A172 (cell line): ENCODE results near the gene NEK4. TPM values are rescaled to one million over a fixed set of nuclear protein-coding genes. Genes with fewer than 3 reads are reported as not detected.
"Not testable (repeated sequence)": the region's sequence is repeated elsewhere in the genome, so short reads cannot be mapped to it uniquely, and the experiment has no call there.

Source experiments
- DNase-seq: peaks from one replicate; pipeline ENCODE4 v3.0.0-alpha.2; 2015; ENCODE audit warnings: low spot score
- total RNA-seq: library from RNA; depleted of rRNA; stranded (reverse); fragments of >200 nt; shearing (Covaris generic); gene quantifications from 2 replicates; pipeline ENCODE4 v1.2.3, GENCODE V29; 2014

NEK4 gene
- total RNA-seq, 1 experiment from 2014 or later, result 24.7 TPM

- DNase-seq, result no peak
Measured at GRCh38 chr3:52703341-52703740, 67.4 kb downstream of the NEK4 start.

GRCh38 chr3:52697632-52697965, 73.1 kb downstream of the NEK4 start:
- no peak for DNase-seq

GRCh38 chr3:52696830-52697631, 73.7 kb downstream of the NEK4 start:
- DNase-seq, result no peak

- DNase-seq, result no peak
Measured at GRCh38 chr3:52695798-52696671, 74.7 kb downstream of the NEK4 start.

- DNase-seq, result no peak
Measured at GRCh38 chr3:52694528-52695189, 76.1 kb downstream of the NEK4 start.

GRCh38 chr3:52693071-52693470, 77.7 kb downstream of the NEK4 start:
- no peak for DNase-seq

- no peak for DNase-seq
Measured at GRCh38 chr3:52690560-52690959, 80.2 kb downstream of the NEK4 start.

GRCh38 chr3:52689151-52689550, 81.6 kb downstream of the NEK4 start:
- no peak for DNase-seq

GRCh38 chr3:52688266-52688665, 82.5 kb downstream of the NEK4 start:
- DNase-seq, result no peak

GRCh38 chr3:52685709-52686691, 84.7 kb downstream of the NEK4 start, which contains the start of the genes GNL3 and PBRM1:
GNL3 (plus strand) TSS chr3:52686032; CDS start chr3:52686093, 61 bp downstream.
PBRM1 (minus strand) TSS chr3:52685913.
- peak; percentile 82 for DNase-seq

GRCh38 chr3:52685285-52685708, 85.4 kb downstream of the NEK4 start:
- peak; percentile 67 for DNase-seq

- DNase-seq, result no peak
Measured at GRCh38 chr3:52684184-52684583, 86.6 kb downstream of the NEK4 start.

GRCh38 chr3:52683611-52684010, 87.1 kb downstream of the NEK4 start:
- DNase-seq, result no peak

- DNase-seq, result no peak
Measured at GRCh38 chr3:52682016-52682415, 88.7 kb downstream of the NEK4 start.

GRCh38 chr3:52681596-52681995, 89.1 kb downstream of the NEK4 start:
- no peak for DNase-seq

- no peak for DNase-seq
Measured at GRCh38 chr3:52679811-52680210, 90.9 kb downstream of the NEK4 start.

GRCh38 chr3:52679199-52679538, 91.6 kb downstream of the NEK4 start:
- no peak for DNase-seq

- DNase-seq, result no peak
Measured at GRCh38 chr3:52678265-52679198, 92.2 kb downstream of the NEK4 start.

GRCh38 chr3:52676201-52676600, 94.5 kb downstream of the NEK4 start:
- not testable (repeated sequence) for DNase-seq

GRCh38 chr3:52671676-52672075, 99.1 kb downstream of the NEK4 start:
- no peak for DNase-seq
